IMR-90 (cell line): ENCODE data around the gene PSPC1. TPM values are rescaled to one million over a fixed set of nuclear protein-coding genes. Genes with fewer than 3 reads are reported as not detected.

Experiments
- ATAC-seq: fragments of 200-7000 bp; cut with Tn5 transposase; 2 replicates; pipeline ENCODE4 v1.9.1; 2020; ENCODE audit warnings: low read depth, mild to moderate bottlenecking, moderate library complexity
- BruUV-seq: library from RNA; stranded (reverse); fragments of 400-500 nt; replicated peaks from 2 replicates; lab custom pipeline; 2021; lab: Mats Ljungman, UMichigan
- CTCF ChIA-PET: fragments of 300-600 bp; formaldehyde crosslinking; extraction: SDS; loops from one replicate; lab custom pipeline; 2021; ENCODE audit warnings: antibody characterized with exemption; lab: Yijun Ruan, JAX
- POLR2A ChIA-PET: fragments of 300-600 bp; sonication (Branson Sonifier 250); formaldehyde crosslinking; loops from one replicate; lab custom pipeline; 2022; ENCODE audit warnings: antibody characterized with exemption; ENCODE audit not compliant: unreplicated experiment; lab: Charles Lee
- DNase-seq: peaks from one replicate; pipeline ENCODE4 v3.0.0; 2013
- H2AFZ ChIP-seq: replicated peaks from 2 replicates; pipeline ENCODE3; 2013; ENCODE audit warnings: low read length, mild to moderate bottlenecking; ENCODE audit not compliant: poor library complexity
- H2AK5ac ChIP-seq: 2 replicates; pipeline ENCODE4 v1.6.1; 2013; ENCODE audit warnings: low read depth, low read length, inconsistent platforms
- H2AK9ac ChIP-seq: replicated peaks from 2 replicates; pipeline ENCODE3; 2013; ENCODE audit warnings: mild to moderate bottlenecking, low read depth, low read length, moderate library complexity; ENCODE audit not compliant: poor library complexity
- H2BK120ac ChIP-seq: 2 replicates; pipeline ENCODE4 v1.6.1; 2013; ENCODE audit warnings: low read depth, low read length, inconsistent platforms
- H2BK15ac ChIP-seq: 3 replicates; pipeline ENCODE4 v1.6.1; 2013; ENCODE audit warnings: low read depth, low read length, inconsistent platforms
- H2BK20ac ChIP-seq: 2 replicates; pipeline ENCODE4 v1.6.1; 2013; ENCODE audit warnings: low read depth, mild to moderate bottlenecking, inconsistent platforms, low read length, moderate library complexity
- H2BK5ac ChIP-seq: 2 replicates; pipeline ENCODE4 v1.6.1; 2013; ENCODE audit warnings: mild to moderate bottlenecking, low read depth, low read length, inconsistent platforms; ENCODE audit not compliant: poor library complexity, severe bottlenecking
- H3K14ac ChIP-seq: replicated peaks from 2 replicates; pipeline ENCODE4 v1.6.1; 2013; ENCODE audit warnings: low read depth, low read length, inconsistent platforms
- H3K18ac ChIP-seq: 2 replicates; pipeline ENCODE4 v1.6.1; 2013; ENCODE audit warnings: low read depth, low read length, control low read depth
- H3K23ac ChIP-seq: 2 replicates; pipeline ENCODE4 v1.6.1; 2013; ENCODE audit warnings: low read depth, low read length, inconsistent platforms
- H3K27ac ChIP-seq: 2 replicates; pipeline ENCODE4 v1.5.1; 2013; ENCODE audit warnings: mild to moderate bottlenecking, control low read depth, low read length; ENCODE audit not compliant: insufficient read depth
- H3K27me3 ChIP-seq: 2 replicates; pipeline ENCODE4 v1.6.1; 2013; ENCODE audit warnings: low read length; ENCODE audit not compliant: control insufficient read depth, insufficient read depth
- H3K36me3 ChIP-seq: 2 replicates; pipeline ENCODE4 v1.6.1; 2013; ENCODE audit warnings: low read length, mixed read lengths; ENCODE audit not compliant: control insufficient read depth, insufficient read depth
- H3K4ac ChIP-seq: 2 replicates; pipeline ENCODE4 v1.6.1; 2013; ENCODE audit warnings: low read depth, low read length, inconsistent platforms
- H3K4me1 ChIP-seq: 2 replicates; pipeline ENCODE4 v1.6.1; 2013; ENCODE audit warnings: low read length, mixed read lengths; ENCODE audit not compliant: control insufficient read depth, insufficient read depth
- H3K4me2 ChIP-seq: 2 replicates; pipeline ENCODE4 v1.6.1; 2013; ENCODE audit warnings: low read depth, mild to moderate bottlenecking, control low read depth, low read length, moderate library complexity
- H3K4me3 ChIP-seq: 2 replicates; pipeline ENCODE4 v1.5.1; 2013; ENCODE audit warnings: low read depth, mild to moderate bottlenecking, control low read depth, low read length, moderate library complexity; ENCODE audit not compliant: insufficient read depth
- H3K56ac ChIP-seq: 2 replicates; pipeline ENCODE4 v1.6.1; 2013; ENCODE audit warnings: low read length, inconsistent platforms; ENCODE audit not compliant: insufficient read depth; ENCODE audit errors: extremely low read depth
- H3K79me1 ChIP-seq, 2 experiments: 2 replicates each; pipeline ENCODE4 v1.6.1; 2013; ENCODE audit warnings: low read length in 2 of 2, inconsistent platforms in 1 of 2, low read depth in 1 of 2
- H3K9ac ChIP-seq: 2 replicates; pipeline ENCODE4 v1.6.1; 2013; ENCODE audit warnings: low read depth, low read length, control low read depth
- H3K9me1 ChIP-seq: 2 replicates; pipeline ENCODE4 v1.6.1; 2013; ENCODE audit warnings: low read length, inconsistent platforms; ENCODE audit not compliant: insufficient read depth
- H3K9me3 ChIP-seq: 2 replicates; pipeline ENCODE4 v1.6.1; 2013; ENCODE audit warnings: low read length; ENCODE audit not compliant: control insufficient read depth, insufficient read depth
- H4K20me1 ChIP-seq: 2 replicates; pipeline ENCODE4 v1.6.1; 2013; ENCODE audit warnings: low read length, inconsistent platforms; ENCODE audit not compliant: insufficient read depth
- H4K5ac ChIP-seq: 2 replicates; pipeline ENCODE4 v1.6.1; 2013; ENCODE audit warnings: mild to moderate bottlenecking, low read depth, low read length, control low read depth
- H4K8ac ChIP-seq, 2 experiments: 2 replicates each; pipeline ENCODE4 v1.6.1; 2013; ENCODE audit warnings: low read depth in 2 of 2, low read length in 2 of 2, control low read depth in 1 of 2, inconsistent platforms in 1 of 2
- H4K91ac ChIP-seq: 2 replicates; pipeline ENCODE4 v1.6.1; 2013; ENCODE audit warnings: low read depth, low read length, inconsistent platforms; ENCODE audit not compliant: insufficient read depth
- CEBPB ChIP-seq: IDR thresholded peaks from 2 replicates; pipeline ENCODE4 v1.6.1; 2012; ENCODE audit warnings: low read depth, low read length, improper control_type of control experiment
- POLR2A ChIP-seq: IDR thresholded peaks from 2 replicates; pipeline ENCODE4 v1.6.1; 2012; ENCODE audit warnings: mild to moderate bottlenecking, low read depth, low read length
- WGBS, 2 experiments: methylation state at CpG; one replicate each; pipeline versions ENCODE4 v1.1.5 to v1.1.7; 2013; ENCODE audit warnings: missing lambda C conversion rate in 2 of 2; ENCODE audit not compliant: insufficient read length in 1 of 2; ENCODE audit errors: extremely low coverage in 2 of 2; 5-methylcytosine and 5-hydroxymethylcytosine counted together
- dilution Hi-C: fragments of 300-500 bp; cut with HindIII; formaldehyde crosslinking; loops from one replicate; pipeline ENCODE4 v1.14.3; 2018; ENCODE audit warnings: low sequenced_read_pairs; ENCODE audit not compliant: unreplicated experiment
- in situ Hi-C: fragments of 300-500 bp; cut with MboI; formaldehyde crosslinking; loops from 3 replicates; pipeline ENCODE4 v1.14.3; 2019; ENCODE audit warnings: low sequenced_read_pairs, inconsistent platforms, mixed read lengths
- intact Hi-C: fragments of 100-400 bp; cut with micrococcal nuclease; formaldehyde crosslinking; loops from 2 replicates; pipeline ENCODE4 v1.10.0; 2022
- polyA plus RNA-seq, 3 experiments: library from polyadenylated mRNA; depleted of rRNA; stranded (reverse); fragments of >200 nt; gene quantifications; 2 replicates each; pipeline ENCODE4 v1.2.3, GENCODE V29; 2012; ENCODE audit warnings: low replicate concordance in 1 of 3
- total RNA-seq: library from RNA; depleted of rRNA; stranded (reverse); fragments of >200 nt; gene quantifications from 2 replicates; pipeline ENCODE4 v1.2.3, GENCODE V29; 2012

Gene PSPC1
- total and polyA plus RNA-seq, 2 of the 4 experiments (the other 2 are of a cell fraction): 38.3 to 39.8 TPM

GRCh38 chr13:19670147-19670546 is 112.6 kb downstream of the PSPC1 start:
- H3K4me3 ChIP-seq: no peak overlapping the region
- DNase-seq: no peak
- intact Hi-C loops (no loop called here), in situ Hi-C loops (loop anchor here (10.0 to 25.0 kb wide), 2 partner anchors 105 to 317 kb away; no protein-coding TSS in a partner anchor), dilution Hi-C loops (no loop called here)
- no peak overlapping the region for H3K4me2 ChIP-seq
- WGBS, 2 experiments: no CpG with 5 or more reads among the region's 3 CpGs
- ChIA-PET CTCF (no interaction called here), POLR2A (no interaction called here)
- H3K79me1 ChIP-seq: peaks cover 3 to 11% of the 10 kb centered on the region in 2 experiments
- peak overlapping the region; percentile 17; the same call in 1 of the 2 replicates for H4K5ac ChIP-seq
- peaks cover 5% of the 10 kb centered on the region for H3K9me1 ChIP-seq
- H3K27me3 ChIP-seq: no peaks in the 10 kb centered on the region
- no peak overlapping the region for H2BK5ac ChIP-seq
- peak; percentile 10; the same call in 1 of the 2 replicates for ATAC-seq
- no peak overlapping the region for H3K56ac ChIP-seq
- no peak overlapping the region for H4K91ac ChIP-seq
- H2BK15ac ChIP-seq: no peak overlapping the region
- peaks cover 74% of the 10 kb centered on the region for H3K36me3 ChIP-seq
- 0 out of 2 replicates have a peak, but pooled peaks have one; percentile 1 for TF ChIP-seq CEBPB
- no peak for TF ChIP-seq POLR2A
- no peak overlapping the region for H3K9ac ChIP-seq
- no TSS peak for BruUV-seq
- H3K4me1 ChIP-seq: peaks cover 4% of the 10 kb centered on the region; the same call in 1 of the 2 replicates
- no peak overlapping the region for H2AK5ac ChIP-seq
- no peak overlapping the region for H3K4ac ChIP-seq
- no peaks in the 10 kb centered on the region for H3K9me3 ChIP-seq
- H2BK20ac ChIP-seq: no peak overlapping the region
- H3K14ac ChIP-seq: no peak overlapping the region
- no peak overlapping the region for H2AFZ ChIP-seq
- no peak overlapping the region for H2BK120ac ChIP-seq
- H3K18ac ChIP-seq: no peak overlapping the region
- no peak overlapping the region for H3K23ac ChIP-seq
- peak overlapping the region; percentile 14; the same call in 1 of the 2 replicates for H3K27ac ChIP-seq
- H4K20me1 ChIP-seq: no peaks in the 10 kb centered on the region
- H2AK9ac ChIP-seq: no peak overlapping the region
- H4K8ac ChIP-seq: no peak overlapping the region
